ENCODE data around the gene GAB1.
"Not testable (repeated sequence)": the region's sequence is repeated elsewhere in the genome, so short reads cannot be mapped to it uniquely, and the experiment has no call there.

GAB1 gene

DNA sequence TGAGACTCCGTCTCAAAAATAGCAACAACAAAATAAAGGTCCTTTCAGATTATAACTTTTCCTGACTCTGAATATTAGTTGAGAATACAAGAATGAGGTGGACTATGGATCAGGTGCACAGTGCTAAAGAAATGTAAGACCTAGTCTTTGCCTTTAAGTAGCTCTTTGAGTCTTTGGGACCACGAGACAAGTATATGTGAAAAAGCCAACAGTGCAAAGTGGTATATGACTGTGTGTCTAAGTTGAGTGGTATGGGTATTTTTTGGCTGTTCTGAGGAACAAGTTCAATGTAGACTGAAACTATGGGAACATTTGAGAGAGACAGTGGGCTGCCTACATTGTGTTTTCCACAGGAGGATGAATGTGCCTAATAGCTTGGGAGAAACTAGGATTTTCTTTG lies 2.8 kb downstream of the GAB1 start:
- no peak for DNase-seq

DNA sequence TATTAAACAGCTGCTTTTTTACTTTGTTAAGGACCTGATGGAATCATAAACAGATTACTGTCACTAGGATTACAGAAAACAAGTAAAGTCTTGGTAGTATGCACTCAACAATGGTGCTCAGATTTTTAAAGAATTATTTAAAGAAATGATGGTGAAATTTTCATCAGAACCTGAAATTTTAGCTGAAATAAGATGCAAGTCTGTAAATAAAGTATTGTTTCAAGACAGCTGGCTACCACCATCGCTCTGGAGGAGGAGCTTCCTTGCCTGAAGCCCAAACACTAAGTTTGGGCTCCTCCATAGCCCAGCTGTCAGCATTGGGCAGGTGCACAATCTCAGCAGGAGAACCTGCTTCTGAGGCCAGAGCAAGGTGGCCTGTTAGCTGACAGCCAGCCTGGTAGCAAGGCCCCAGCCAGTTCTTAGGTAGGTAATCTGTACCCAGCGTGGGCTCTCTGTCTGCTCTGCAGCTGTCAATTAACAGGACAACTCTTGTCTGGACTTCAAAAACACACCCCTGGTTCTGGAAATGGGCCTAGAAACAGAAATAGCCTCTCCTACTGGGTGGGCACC lies 4.6 kb downstream of the GAB1 start:
- peak; percentile 22 for DNase-seq

DNA sequence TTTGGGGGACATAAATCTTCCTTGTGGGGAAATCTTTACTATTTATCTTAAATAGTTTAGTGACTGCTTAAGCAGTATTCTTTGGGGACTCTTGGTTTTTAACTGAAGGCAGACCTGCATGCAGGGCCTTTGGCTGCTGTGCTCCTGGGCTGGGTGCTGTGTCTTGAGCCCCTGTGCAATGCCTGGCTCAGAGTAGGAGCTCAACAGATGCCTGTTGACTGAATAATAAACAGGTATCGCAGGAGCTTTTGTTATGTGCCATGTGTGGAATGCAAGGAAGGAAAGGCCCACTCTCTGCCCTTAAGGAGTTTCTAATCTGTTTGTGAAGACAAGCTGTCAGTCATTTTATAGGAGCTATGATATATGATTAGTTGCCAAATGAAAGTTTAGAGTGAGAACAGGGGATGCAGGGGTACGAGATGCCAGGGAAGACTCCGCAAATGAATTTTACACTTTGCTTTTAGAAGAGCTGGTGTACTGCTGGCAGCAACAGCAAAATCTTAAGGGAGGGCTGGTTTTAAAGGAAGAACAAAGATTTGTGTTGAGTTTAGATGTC lies 6.7 kb downstream of the GAB1 start:
- DNase-seq = no peak

DNA sequence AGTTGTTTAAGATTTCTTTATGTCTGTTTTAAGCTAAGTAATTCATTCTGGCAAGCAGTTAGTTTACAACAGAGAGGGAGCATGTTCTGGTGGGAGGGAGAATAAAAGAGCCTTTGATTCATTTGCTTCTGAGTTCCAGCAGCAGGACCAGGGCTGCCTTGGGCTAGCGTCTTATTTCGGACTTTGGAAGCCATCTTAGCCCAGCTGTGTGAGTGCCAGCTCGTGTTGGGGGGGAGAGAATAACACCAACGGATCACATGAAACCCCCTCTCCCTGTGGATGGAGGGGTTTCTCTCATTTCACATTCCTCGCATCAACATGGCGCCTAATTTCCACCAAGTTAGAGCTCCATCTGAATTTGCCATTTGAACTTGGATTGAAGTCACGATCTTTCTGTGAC lies 7.4 kb downstream of the GAB1 start:
- DNase-seq = no peak

DNA sequence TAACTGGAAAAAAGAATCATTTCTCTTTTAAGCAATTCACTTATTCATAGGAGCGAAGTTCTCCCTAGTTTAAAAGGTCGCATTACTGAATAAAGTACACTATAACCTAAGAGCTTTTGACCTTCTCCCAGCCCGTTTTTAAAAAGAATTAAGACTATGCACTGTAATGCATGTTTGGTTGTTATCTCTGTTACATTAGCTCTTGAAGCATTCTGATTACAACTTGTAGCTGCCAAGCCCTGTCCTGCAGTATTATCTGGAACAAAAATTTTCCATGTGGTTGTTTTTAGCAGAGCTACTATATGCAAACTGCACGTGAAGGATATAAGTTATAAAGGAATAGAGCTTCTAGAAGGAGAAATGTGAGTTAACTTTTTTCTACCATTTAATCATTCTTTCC lies 8.1 kb downstream of the GAB1 start:
- DNase-seq = no peak

DNA sequence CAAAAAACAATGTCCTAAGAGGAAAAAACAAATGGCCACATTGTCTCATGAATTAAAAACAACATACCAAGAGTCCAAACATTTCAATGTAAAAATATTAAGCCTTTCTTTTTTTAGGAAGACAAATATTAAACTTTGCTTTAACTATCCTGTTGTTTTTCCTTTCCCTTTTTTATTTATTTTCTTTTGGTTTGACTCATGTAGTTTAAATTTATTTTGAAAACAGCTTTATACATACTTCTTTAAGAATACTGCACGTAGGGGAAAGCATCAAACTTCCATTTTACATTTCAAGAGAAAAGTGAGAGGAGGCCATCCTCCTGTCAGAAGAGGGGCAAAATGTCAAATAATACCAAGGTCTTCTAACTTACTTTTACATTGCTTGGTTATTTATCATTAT lies 8.7 kb downstream of the GAB1 start:
- no peak for DNase-seq

DNA sequence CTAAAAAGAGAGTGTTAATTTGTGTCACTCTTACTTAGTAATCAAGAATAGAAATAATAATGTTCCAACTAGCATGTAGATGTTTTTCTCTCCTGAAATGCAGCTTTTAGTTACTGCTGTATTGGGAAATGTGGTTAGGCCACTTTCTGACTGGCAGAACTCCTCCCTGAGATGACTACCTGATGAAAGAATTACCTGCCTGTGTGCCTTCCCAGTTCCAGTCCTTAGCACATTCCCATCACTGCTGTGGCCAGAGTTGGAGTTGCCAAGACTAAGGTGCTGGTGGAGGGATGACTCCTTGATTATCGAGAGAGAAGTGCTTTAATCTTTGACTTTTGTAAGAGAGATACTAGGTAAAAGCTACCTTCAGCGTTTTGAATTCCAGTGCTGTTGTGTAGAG lies 9.5 kb downstream of the GAB1 start:
- no peak for DNase-seq

DNA sequence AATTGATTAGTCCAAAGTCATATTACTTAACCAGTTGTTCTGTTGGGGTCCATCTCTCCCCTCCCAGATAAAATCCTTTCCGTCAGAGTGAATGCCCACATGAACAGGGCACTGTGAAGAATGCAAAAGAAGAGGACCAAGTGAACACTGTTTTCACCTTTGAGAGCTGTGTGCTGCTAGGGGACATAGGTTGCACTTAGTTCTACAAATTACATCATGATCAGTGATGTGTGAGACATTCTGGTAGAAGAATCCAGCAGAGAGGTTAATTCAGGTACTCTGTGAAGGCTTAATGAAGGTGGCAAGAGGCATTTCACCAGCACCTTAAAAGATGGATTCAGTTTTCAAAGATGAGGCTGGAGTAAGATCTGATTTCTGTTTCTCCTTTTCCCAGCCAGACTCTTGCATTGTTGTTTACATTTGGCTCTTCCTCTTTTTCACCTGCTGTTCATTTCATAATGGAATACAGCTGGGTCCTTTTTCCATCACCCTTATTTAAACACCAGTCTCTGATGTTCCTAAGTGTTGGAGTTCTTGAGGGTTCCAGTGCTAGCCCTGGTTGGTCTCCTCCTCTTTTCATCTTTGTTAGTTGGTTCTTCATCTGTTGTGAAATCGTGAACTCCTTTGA lies 10.9 kb downstream of the GAB1 start:
- DNase-seq = no peak

DNA sequence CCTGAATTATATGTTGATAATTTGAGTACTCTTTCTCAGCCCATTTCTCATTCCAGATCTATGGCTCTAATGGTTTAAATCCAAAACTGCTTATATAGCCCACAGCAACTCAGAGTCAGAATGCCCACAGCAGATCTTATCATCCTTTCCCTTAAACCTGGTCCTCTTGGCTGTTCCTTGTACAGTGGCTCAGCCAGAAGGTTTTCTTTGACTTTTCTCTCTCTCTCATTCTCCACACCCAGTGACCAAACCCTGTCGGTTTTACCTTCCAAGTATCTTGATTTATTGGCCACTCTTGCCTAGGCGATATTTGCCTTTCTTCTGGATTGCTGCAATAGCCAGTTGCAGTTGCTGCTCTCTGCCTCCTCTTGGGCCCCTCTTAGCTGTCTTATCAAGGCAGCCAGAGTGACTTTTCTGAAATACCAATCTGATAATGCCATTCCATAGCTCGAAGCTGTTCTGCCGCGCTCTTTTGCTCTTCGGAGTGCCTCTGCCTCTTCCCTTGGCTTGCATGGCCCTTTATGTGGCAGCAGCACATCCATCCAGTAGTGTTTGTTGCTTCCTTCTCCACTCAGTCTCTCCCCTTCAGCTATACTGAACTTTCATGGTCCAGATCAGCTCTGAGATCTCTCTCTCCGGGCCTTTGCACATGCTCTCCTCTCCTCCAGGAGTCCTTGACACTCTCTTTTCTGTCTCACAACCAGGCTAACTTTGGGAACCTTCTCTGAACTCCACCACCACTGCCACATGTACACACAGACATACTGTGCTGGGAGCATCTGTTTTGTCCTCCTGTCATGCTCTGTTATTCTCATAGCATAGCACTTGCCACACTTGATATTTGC lies 11.8 kb downstream of the GAB1 start:
- DNase-seq = no peak

DNA sequence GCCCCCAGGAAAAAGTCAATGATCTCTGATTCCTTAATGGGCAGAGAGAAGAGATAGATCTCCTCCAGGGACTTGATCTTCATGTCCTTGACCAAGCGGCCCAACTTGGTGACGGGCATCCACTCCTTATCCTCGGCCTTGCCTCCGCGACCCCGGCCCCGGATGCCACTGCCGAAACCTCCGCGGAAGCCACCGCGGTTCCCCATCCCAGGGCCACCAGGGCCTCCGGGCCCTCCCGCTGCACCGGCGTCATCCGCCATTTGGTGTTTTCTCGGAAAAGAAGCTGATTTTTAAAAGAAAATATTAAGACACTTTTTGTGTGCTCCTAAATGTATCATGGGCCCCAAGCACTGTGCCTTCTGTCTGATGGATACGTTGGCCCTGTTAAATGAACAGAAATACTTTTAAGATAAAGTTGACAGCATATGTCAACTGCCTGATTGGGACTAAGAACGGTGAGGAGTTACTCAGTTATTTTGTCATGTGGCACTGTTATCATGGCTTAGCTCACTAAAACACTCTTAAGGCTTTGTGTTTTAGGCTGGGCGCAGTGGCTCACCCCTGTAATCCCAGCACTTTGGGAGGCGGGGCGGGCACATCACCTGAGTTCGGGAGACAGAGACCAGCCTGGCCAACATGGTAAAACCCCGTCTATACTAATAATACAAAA lies 13.3 kb downstream of the GAB1 start:
- DNase-seq = not testable (repeated sequence)

DNA sequence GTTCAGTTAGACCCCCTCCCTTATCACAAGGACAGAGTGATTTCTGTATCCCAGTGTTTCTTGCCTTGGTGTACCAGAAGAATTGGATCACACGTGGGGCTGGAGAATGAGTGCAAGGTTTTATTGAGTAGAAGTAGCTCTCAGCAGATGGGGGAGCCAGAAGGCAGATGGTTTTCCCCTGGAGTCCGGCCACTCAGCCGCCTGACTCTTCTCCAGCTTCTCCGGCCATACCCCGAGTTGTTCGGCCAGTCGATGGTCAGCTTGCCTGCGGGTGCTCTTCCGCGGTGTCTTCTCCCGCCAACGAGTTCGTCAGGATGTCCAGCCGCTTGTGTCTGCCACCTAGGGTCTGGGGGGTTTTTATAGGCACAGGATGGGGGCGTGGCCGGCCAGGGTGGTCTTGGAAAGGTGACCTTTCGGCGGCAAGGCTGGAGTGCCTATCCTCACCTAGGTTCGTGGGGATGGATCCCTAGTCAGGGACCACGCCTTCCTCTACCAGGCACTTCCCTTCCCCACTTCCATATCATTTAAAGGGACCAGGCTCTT lies 14.5 kb downstream of the GAB1 start:
- no peak for DNase-seq

DNA sequence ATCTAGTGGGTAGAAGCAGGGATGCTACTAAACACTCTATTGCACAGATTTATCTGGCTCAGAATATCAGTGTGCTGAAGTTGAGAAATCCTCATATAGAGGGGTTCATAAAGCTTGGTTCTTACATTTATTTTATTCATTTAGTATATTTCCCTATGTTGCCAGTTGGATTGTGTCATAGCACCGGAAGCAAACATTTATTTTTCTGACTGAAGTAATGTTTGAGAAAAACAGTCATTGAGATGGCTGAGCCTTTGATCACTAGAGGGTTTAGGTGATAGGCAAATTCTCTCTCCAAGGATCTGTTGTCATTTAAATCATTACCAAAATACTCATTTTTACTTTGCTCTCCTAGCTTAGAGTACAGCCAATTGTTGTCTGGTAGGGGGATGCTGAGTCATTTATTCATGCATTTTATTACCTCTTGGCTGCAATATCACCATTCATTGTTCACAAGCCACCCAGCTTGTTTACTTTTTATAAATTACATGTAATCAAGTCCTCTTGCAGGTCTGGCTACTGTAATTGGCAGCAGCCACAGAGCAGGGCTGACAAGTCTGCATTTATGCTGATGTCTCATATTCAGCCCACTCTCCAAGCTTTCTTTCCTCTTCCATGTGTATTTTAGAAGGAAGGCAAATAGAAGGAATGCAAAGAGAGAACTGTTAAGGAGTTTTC lies 15.2 kb downstream of the GAB1 start:
- DNase-seq = no peak

DNA sequence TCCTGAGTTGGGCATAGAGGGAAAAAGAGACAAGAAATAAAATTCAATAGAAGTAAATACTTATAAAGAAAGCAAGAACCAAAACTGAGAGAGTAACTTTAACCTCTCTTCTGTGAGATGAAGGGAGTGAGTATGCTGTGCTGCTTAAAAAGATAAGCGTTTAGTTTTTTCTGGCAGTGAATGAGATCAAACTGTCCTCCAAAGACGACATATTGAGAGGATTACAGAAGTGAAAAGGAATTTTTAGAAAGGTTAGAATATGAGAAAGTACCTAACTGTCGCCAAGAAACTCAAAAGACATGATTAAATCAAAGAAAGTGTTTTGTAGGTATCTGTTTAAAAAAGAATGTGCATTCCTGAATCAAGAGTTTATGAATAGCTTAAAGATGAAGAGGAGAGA lies 16.0 kb downstream of the GAB1 start:
- no peak for DNase-seq

DNA sequence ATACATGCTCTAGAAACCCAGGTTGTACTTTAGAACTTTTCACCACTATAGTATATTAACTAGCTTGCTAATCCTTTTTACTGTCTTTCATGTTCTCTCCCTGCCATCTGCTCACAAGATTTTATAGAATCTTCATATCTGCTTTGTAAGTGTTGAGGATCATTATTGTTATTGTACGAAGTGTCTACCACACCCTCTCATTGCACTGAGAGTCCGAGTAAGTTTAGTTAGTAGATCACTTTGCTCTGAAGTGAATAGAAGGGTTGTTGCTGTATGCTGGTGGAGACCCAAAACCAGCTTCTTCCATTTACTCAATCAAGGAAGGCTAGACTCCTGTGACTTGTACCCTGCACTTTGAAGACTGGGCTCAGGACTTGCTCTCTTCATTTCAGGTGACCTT lies 17.1 kb downstream of the GAB1 start:
- DNase-seq = peak; percentile 18

DNA sequence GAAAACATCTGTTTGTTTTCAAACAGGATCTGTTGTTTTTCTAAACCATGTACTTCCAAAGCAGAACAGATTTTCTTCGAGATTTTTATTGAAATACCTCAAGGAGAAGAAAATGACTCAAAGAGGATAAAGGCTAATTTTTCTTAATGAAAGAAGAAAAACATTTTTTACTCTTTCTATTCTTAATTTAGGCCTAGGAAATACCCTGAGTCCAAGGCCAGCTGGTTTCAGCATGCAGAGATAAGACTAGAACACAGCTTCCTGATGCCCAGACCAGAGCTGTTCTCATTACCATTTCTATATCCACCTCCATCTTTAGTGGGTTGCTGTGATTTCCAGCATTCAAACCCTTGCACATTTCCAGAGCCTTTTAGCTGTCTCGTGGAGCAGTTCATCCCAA lies 18.3 kb downstream of the GAB1 start:
- DNase-seq = no peak

DNA sequence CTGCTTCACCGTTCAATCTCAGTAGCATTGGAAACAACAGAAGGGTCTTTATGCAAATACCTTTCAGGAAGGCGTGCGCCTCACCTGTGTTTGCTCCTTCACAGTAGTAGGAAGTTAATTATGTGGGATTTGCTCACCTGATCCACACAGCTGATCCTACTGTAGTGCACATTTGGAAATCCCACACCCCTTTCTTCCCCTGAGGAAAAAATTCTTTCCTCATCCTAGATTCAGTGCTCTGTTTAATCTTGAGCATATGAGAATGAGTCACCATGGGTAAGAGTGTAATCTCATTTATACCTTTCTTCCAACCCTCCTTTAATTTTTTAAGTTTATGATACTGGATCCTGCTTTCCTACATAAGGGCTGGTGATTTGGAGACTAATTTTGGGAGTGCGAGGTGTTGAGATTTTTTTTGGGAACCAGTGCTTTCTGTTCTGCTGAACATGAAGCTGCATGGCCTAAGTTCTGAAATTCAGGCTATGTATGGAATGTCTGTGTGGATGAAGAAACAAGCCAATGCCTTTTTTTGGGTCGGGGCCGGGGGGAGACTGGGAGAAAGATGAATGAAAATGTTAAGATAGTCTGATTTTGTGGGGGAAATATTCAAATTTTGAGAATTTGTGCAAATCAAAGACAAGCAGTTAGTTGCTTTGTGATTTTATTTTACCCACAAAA lies 19.0 kb downstream of the GAB1 start:
- DNase-seq = peak; percentile 9

DNA sequence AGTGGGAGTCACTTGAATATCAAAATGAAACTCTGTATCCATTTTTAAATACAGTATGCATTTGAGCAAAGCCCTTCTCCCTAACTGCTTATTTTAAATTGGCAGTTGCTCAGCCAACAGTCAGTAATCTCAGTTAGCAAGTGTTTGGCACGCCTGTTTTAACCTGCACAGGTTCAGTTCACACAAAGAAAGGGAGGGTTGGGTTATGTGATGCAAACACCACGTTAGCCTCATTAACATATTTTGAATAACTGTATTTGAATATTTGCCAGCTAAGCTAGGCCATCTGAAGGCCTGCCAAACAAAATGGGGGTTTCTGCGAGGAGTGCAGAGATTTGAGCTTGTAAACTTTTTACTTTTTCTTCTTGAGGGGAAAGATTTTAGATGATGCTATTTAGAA lies 19.8 kb downstream of the GAB1 start:
- DNase-seq = no peak

DNA sequence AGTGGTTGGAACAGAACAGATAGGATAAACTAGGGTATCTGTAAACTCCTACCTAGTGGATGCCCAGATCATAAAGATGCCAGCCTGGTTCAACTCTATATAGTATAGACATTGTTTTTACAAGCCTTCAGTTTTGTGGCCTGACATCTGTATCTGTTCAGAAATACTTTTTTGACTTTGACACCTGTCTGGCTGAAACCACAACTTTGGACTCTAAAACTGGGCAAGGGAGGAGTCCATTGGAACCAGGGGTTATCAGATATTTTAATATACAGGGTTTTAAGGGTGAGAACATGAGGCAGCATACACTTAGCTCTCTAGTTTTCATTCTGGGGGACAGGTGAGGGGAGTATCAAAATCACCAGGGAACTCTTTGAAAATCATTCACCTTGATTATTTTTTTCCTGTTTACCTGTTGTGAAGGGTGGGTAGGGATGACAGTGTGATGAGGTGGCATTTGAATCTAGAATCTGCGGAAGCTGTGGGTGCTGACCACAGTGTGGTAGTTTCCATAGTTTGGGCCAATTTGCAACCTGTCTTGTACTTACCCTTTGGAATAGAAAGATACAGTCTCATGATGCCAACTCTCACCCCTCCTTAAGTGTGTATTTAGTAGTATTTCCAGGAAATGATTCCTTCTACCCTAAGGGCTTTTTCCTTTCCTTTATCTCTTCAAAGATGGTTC lies 20.6 kb downstream of the GAB1 start:
- no peak for DNase-seq

DNA sequence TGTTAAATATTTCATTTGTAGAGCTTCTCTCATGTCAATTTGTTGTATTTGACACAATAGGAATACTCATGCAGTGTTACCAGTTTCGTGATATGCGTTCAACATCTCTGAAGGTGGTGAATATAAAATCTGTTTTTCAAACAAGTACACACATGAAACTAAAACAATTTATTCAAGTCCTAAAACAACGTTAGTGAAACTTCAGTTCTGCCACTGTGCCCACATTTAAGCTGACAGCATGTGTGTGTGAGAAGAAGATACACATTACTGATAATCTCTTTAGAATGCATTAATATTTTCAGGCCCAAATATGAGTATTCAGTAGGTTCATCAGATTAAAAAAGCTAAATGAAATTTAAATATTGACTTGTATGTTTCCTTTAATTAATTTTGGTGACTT lies 21.7 kb downstream of the GAB1 start:
- no peak for DNase-seq

DNA sequence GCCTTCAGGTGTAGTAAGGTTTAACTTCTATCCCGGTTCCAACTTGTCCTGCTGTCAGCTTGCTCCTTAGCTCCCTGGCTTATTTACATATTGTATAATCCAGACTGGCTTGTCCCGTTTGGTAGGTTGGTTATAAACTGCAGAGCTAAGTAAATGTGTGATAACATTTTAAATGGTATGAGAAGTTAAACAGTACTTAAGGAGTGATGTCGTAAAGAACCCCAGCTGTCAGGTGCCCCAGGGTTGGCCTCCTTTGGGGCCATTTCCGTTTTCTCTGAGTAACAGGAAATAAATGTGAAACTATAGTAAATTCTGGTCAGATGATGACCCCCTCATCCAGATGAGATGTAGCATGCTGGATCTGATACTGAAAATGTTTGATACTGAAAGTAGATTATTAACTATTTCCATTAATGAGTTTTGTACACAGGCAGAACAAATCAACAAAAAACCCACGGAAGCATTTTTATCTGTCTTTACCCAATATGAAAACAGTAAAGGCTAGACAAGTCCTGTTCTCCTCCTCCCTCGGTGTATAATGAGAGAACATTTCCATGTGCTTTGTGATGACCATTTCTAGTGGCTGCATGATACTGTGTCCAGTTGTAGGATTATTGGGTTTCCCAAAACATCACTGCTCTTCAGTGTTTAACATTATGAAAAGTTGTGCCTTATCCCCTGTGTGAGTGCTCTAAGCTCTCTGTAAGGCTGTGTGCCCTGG lies 22.4 kb downstream of the GAB1 start:
- DNase-seq = no peak

Measured in NCI-H82 (cell line).